CMK (cell line): Measurements from ENCODE around the gene COL18A1.

Experiments
- DNase-seq: peaks from one replicate; pipeline ENCODE4 v3.0.0-alpha.2; 2010; ENCODE audit warnings: low read depth

The COL18A1 gene

GRCh38 chr21:45507888-45508508 lies 103.0 kb downstream of the COL18A1 start:
- no peak for DNase-seq

DNA sequence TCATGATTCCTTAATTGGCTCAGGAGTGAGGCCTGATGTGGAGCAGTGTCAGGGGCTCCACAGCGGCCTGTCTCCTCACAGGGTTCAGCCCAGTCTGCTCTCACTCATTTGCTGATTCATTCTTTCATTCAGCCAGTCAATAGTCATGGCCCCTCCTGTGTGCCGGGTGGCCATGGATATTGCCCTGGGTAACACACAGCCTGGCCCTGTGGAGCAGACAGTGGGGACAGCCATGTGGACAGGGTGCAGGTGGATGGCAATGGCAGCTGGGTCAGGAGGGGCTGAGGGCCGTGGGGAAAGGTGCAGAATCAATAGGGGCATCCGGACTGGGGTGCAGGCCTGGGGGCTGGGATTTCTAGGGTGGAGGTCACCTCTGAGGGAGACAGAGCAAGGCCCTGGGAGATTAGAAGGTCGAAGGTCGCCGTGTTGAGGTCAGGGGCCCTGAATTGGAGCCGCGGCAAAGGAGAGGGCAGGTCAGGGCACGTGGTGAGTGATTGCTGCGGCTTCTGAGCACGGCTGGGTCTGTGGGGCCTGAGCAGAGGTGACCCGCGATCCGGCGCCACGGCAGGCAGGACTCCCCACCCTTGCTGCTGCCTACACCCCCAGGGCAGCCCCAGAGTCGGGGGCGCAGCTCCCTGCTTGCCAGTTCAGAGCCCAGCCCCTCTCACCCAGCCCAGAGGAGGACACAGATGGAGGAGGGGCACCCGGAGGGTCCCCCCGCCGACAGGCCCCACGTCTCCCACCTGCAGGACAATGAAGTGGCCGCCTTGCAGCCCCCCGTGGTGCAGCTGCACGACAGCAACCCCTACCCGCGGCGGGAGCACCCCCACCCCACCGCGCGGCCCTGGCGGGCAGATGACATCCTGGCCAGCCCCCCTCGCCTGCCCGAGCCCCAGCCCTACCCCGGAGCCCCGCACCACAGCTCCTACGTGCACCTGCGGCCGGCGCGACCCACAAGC lies 103.9 kb downstream of the COL18A1 start:
- DNase-seq, result no peak

- DNase-seq, result no peak
These were observed 104.9 kb downstream of the COL18A1 start for GRCh38 chr21:45509566-45510465.

DNA sequence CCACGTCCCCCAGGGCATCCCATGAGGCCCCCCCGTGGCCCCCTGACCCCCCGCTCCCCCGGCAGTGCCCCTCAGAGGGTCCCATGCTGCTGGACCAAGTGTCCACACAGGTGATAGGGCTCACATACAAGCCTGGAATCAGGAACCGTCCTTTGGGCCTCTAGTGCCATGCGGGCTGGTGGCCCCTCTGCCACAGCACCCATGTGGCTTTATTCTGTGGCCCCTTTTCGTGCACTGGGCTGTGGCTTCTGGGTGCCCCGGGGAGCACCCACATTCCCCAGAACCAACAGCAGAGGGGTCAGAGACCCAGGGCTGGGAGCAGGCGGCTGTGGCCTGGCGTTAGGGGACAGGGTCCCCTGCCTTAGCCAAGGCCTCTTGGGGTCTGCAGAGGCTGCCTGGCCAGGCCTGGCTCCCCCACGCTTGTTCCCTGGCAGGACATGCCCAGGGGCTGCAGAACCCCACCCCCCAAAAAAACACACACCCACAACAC lies 105.5 kb downstream of the COL18A1 start:
- no peak for DNase-seq

- DNase-seq, result no peak
These were observed 106.0 kb downstream of the COL18A1 start for GRCh38 chr21:45511007-45511406.

DNA sequence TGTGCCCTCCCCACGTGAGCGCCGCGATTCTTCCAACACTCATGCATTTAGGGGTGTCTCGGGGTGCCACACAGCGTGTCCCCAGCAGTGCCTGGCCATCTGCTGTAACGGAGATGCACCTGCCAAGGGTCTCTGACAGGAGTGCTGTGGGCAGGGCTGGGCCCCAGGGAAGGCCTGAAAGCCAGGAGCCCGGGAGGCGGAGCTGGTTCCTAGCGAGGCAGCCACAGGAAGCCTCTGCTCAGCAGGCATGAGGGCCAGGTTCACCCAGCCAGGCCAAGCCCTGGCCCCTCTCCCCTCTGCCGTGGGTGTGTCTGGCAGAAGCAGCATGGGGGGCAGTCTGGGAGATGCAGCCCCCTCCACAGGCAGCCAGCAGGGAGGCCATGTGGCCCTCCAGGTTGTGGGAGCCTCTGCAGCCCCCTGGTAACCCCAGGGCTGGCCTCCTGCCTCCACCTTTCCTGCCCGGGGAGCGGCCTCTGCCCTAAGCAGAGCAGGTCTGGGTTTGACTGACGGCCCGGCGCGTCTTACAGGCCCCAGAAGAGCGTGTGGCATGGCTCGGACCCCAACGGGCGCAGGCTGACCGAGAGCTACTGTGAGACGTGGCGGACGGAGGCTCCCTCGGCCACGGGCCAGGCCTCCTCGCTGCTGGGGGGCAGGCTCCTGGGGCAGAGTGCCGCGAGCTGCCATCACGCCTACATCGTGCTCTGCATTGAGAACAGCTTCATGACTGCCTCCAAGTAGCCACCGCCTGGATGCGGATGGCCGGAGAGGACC lies 106.9 kb downstream of the COL18A1 start:
- DNase-seq, result no peak

DNA sequence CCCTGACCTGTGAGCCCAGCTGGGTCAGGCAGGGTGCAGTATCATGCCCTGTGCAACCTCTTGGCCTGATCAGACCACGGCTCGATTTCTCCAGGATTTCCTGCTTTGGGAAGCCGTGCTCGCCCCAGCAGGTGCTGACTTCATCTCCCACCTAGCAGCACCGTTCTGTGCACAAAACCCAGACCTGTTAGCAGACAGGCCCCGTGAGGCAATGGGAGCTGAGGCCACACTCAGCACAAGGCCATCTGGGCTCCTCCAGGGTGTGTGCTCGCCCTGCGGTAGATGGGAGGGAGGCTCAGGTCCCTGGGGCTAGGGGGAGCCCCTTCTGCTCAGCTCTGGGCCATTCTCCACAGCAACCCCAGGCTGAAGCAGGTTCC lies 107.6 kb downstream of the COL18A1 start:
- DNase-seq, result no peak

GRCh38 chr21:45513003-45513717 lies 108.2 kb downstream of the COL18A1 start:
- no peak for DNase-seq

DNA sequence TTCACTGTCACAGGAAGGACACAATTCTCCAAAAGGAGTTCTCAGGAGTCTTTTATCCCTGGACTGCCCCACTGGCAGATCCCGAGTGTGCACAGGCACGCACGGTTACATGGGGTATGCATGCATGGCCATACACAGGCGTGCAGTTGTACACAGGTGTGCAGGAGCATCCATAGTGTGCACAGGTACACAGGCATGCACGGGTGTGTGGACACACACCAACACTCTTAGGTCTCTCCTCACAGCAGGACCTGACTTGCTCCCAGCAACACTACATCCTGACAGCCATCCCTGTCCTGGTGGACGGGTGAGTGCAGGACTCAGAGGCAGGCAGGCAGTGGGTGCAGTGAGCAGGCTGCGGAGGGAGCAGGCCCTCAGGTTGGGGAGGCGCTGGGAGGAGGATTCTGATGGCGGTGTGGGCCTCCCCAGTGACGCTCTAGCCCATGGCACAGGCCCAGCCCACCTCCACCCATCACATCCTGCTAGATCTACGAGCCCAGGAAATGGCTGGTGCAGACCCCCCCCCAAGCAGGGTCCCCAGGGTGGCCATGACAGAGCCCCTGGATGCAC lies 108.9 kb downstream of the COL18A1 start:
- no peak for DNase-seq

- no peak for DNase-seq
These were observed 109.5 kb downstream of the COL18A1 start for GRCh38 chr21:45514311-45515021.

- DNase-seq, result no peak
These were observed 110.5 kb downstream of the COL18A1 start for GRCh38 chr21:45515241-45516061.

DNA sequence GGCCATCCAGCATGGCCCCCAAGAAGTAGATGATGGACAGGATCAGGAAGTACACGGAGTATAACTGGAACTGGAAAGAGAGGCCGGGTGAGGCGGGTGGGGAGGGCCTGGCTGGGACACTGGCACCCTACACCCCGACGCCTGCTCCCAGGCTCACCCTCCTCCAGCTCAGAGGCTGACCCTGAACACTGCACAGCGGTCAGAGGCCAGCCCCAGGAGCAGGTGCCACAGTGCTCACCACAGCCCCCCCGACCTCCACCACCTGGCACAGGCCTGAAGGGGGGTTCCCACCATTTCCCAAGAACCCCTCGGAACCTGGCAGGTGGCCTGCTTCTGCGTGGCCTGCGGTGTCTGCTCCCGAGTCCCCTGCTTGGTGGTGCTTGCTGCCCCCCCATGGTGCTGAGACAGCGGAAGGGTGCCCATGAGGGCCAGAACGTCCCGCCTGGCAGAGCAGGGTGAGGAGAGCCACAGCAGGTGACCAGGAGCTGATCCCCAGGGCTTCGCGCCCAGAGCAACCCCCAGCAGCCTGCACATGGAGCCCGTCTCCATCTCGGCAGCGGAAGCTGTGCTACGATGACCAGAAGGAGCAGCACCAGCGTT lies 111.2 kb downstream of the COL18A1 start:
- no peak for DNase-seq

DNA sequence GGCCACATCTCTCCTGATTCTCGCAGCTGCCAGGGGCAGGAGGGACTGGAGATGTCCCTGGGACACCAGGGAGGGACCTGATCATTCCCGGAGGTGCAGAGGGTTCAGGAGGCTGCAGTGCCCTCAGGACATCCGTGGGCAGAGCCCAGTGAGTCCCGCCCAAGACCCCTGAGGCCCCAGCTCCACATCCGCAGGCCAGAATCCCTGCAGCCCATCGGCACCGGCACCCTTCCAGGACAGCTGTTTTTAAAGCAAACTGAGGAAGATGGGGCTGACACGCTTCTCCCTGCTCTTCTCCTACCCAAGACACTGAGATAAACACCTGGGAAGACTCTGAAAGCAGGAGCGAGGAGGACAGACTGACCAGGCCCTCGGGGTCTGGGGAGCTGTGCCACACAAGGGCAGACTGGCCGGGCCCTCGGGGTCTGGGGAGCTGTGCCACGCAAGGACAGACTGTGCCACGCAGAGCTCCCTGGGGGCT lies 111.7 kb downstream of the COL18A1 start:
- DNase-seq, result no peak

- no peak for DNase-seq
These were observed 112.5 kb downstream of the COL18A1 start for GRCh38 chr21:45517249-45518065.

DNA sequence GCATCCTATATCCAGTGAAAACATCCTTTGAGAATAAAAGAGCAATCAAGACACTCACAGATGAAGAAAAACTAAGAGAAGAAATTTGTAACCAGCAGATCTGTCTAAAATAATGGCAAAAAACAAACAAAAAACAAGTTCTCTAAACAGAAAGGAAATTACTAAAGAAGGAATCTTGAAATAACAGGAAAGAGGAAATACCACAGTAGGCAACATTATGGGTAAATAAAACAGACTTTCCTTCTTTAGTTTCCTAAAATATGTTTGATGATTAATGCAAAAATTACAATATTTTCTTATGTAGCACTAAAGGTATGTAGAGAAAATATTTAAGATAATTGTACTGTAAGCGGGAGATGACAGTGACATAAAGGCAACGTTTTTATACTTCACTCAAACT lies 113.8 kb downstream of the COL18A1 start:
- no peak for DNase-seq

DNA sequence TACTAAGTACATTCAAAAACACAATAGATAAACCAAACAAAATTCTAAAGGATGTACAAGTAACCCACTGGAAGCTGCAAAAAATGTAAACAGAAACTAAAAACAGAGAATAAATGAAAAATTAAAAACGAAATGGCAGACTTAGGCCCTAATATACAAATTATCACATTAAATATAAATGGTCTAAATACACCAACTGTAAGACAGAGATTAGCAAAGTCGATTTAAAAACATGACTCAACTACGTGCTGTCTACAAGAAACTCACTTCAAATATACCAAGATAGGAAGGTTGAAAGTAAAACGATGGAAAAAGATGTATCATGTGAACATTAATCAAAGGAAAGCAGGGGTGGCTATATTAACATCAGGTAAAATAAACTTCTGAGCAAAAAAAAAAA lies 114.2 kb downstream of the COL18A1 start:
- DNase-seq, result no peak

GRCh38 chr21:45521241-45521640 lies 116.3 kb downstream of the COL18A1 start:
- DNase-seq, result no peak
